Natural killer cell (primary cell): ENCODE results near the gene KLF3. TPM values are rescaled to one million over a fixed set of nuclear protein-coding genes. Genes with fewer than 3 reads are reported as not detected.

Experiments
- ATAC-seq, 3 donors: fragments of 150-1000 bp in 2 of 3; fragments of 200-7000 bp in 1 of 3; cut with Tn5 transposase; 1 replicate in 1 of 3; 2 replicates in 2 of 3; pipeline ENCODE4 v1.10.0; 2021; ENCODE audit warnings: mild to moderate bottlenecking in 2 of 3, moderate library complexity in 2 of 3
- DNase-seq, 2 donors: peaks; one replicate each; pipeline versions ENCODE4 v3.0.0 to v3.0.0-alpha.2; 2013 to 2021; ENCODE audit warnings: mixed read lengths in 1 of 2
- H3K27ac ChIP-seq: one replicate; pipeline ENCODE4 v1.5.1; 2013; ENCODE audit warnings: mild to moderate bottlenecking, low read length
- H3K27me3 ChIP-seq: one replicate; pipeline ENCODE4 v1.6.1; 2013; ENCODE audit warnings: low read length; ENCODE audit not compliant: control insufficient read depth, insufficient read depth
- H3K36me3 ChIP-seq: one replicate; pipeline ENCODE4 v1.6.1; 2013; ENCODE audit warnings: low read length; ENCODE audit not compliant: control insufficient read depth, insufficient read depth
- H3K4me1 ChIP-seq: one replicate; pipeline ENCODE4 v1.6.1; 2013; ENCODE audit warnings: low read length; ENCODE audit not compliant: control insufficient read depth, insufficient read depth
- H3K4me3 ChIP-seq: one replicate; pipeline ENCODE4 v1.5.1; 2013; ENCODE audit warnings: low read length
- H3K9me3 ChIP-seq: one replicate; pipeline ENCODE4 v1.6.1; 2013; ENCODE audit warnings: low read length; ENCODE audit not compliant: control insufficient read depth, insufficient read depth
- H3K27ac Mint-ChIP-seq, 2 donors: one replicate each; pipeline ENCODE4 v1.8.0; 2022; ENCODE audit warnings: mild to moderate bottlenecking in 2 of 2, mixed read lengths in 2 of 2, moderate library complexity in 1 of 2
- H3K27me3 Mint-ChIP-seq, 2 donors: one replicate each; pipeline ENCODE4 v1.8.0; 2022; ENCODE audit warnings: low read depth in 2 of 2, mixed read lengths in 2 of 2
- H3K36me3 Mint-ChIP-seq: one replicate; pipeline ENCODE4 v1.8.0; 2022; ENCODE audit warnings: mixed read lengths
- H3K4me1 Mint-ChIP-seq, 2 donors: one replicate each; pipeline ENCODE4 v1.8.0; 2022; ENCODE audit warnings: mixed read lengths in 2 of 2
- H3K4me3 Mint-ChIP-seq: one replicate; pipeline ENCODE4 v1.8.0; 2022; ENCODE audit warnings: mild to moderate bottlenecking, moderate library complexity, mixed read lengths
- H3K9me3 Mint-ChIP-seq, 2 donors: one replicate each; pipeline ENCODE4 v1.8.0; 2022; ENCODE audit warnings: mixed read lengths in 2 of 2
- CTCF ChIP-seq: fragments of 200-600 bp; IDR thresholded peaks from one replicate; pipeline ENCODE4 v1.8.0; 2022; ENCODE audit warnings: antibody characterized with exemption
- whole genome bisulfite sequencing: methylation state at CpG from one replicate; pipeline ENCODE4 v1.1.7; 2013; ENCODE audit warnings: missing lambda C conversion rate; ENCODE audit not compliant: insufficient coverage; 5-methylcytosine and 5-hydroxymethylcytosine counted together
- intact Hi-C: fragments of 100-400 bp; cut with micrococcal nuclease; formaldehyde crosslinking; loops from one replicate; pipeline ENCODE4 v1.14.2; 2022
- total RNA-seq, 4 donors: library from RNA; stranded (reverse); fragments of 120-200 nt in 1 of 4; gene quantifications; one replicate each; pipeline versions ENCODE4 v1.2.3 to v1.2.4, GENCODE V29; 2013 to 2022

The KLF3 gene
- total RNA-seq, 3 donors from 2014 or later (not counting 1 experiment from before 2014, with no cell fraction given): 109 to 114 (median 112) TPM

GRCh38 chr4:38734911-38735310, 70.9 kb downstream of the KLF3 start:
- no peak overlapping the region for H3K27ac Mint-ChIP-seq

GRCh38 chr4:38735870-38736269, 71.9 kb downstream of the KLF3 start:
- Histone ChIP-seq H3K4me1 (peaks cover 5% of the 10 kb centered on the region), H3K27ac (no peak overlapping the region), H3K4me3 (no peak overlapping the region), H3K9me3 (peaks cover 14% of the 10 kb centered on the region), H3K36me3 (no peaks in the 10 kb centered on the region), H3K27me3 (peaks cover 2% of the 10 kb centered on the region)
- 96% methylated on average over 2 of the region's 3 CpGs for WGBS
- Mint-ChIP-seq H3K27me3 (peaks cover 10 to 11% of the 10 kb centered on the region in 2 donors), H3K36me3 (no peaks in the 10 kb centered on the region), H3K4me1 (peaks cover 12 to 27% of the 10 kb centered on the region in 2 donors), H3K4me3 (no peak overlapping the region), H3K9me3 (peaks cover 6 to 13% of the 10 kb centered on the region in 2 donors), H3K27ac (no peak overlapping the region)
- no peak for TF ChIP-seq CTCF
- DNase-seq (no peak), ATAC-seq (no peak)
- intact Hi-C loops: no loop called here

More at GRCh38 chr4:38734911-38735310, 70.9 kb downstream of the KLF3 start:
- Histone ChIP-seq H3K9me3 (peaks cover 14% of the 10 kb centered on the region), H3K27me3 (peaks cover 2% of the 10 kb centered on the region), H3K4me1 (peaks cover 12% of the 10 kb centered on the region), H3K27ac (no peak overlapping the region), H3K36me3 (no peaks in the 10 kb centered on the region), H3K4me3 (no peak overlapping the region)
- no peaks in the 10 kb centered on the region for H3K36me3 Mint-ChIP-seq
- peaks cover 10 to 11% of the 10 kb centered on the region in 2 donors for H3K27me3 Mint-ChIP-seq
- H3K4me1 Mint-ChIP-seq: peaks cover 16 to 31% of the 10 kb centered on the region in 2 donors
- WGBS: 100% methylated on average over 2 of the region's 2 CpGs
- ATAC-seq (no peak), DNase-seq (no peak)
- H3K4me3 Mint-ChIP-seq: no peak overlapping the region
- no peak for TF ChIP-seq CTCF
- peaks cover 6 to 13% of the 10 kb centered on the region in 2 donors for H3K9me3 Mint-ChIP-seq
- intact Hi-C loops: loop anchor here (5.0 kb wide), 1 partner anchor 58 kb away; no protein-coding TSS in a partner anchor

GRCh38 chr4:38738940-38739803, 75.2 kb downstream of the KLF3 start:
- no peaks in the 10 kb centered on the region for H3K36me3 ChIP-seq
- no peak overlapping the region for H3K4me3 Mint-ChIP-seq
- H3K27me3 ChIP-seq: peaks cover 2% of the 10 kb centered on the region
- 99% methylated on average over 4 of the region's 6 CpGs for WGBS
- no peak overlapping the region for H3K27ac Mint-ChIP-seq
- ATAC-seq (no peak), DNase-seq (no peak)
- H3K4me3 ChIP-seq: no peak overlapping the region
- H3K4me1 Mint-ChIP-seq: peaks cover 6 to 7% of the 10 kb centered on the region in 2 donors
- H3K9me3 ChIP-seq: peaks cover under 1% of the 10 kb centered on the region
- no peak overlapping the region for H3K27ac ChIP-seq
- no peak for TF ChIP-seq CTCF
- H3K9me3 Mint-ChIP-seq: no peaks in the 10 kb centered on the region
- intact Hi-C loops: no loop called here
- H3K36me3 Mint-ChIP-seq: no peaks in the 10 kb centered on the region
- H3K4me1 ChIP-seq: no peaks in the 10 kb centered on the region
- peaks cover 10 to 21% of the 10 kb centered on the region in 2 donors for H3K27me3 Mint-ChIP-seq
